Ovary (tissue), 9 donors: ENCODE data around the gene FAM117B. TPM values are rescaled to one million over a fixed set of nuclear protein-coding genes. Genes with fewer than 3 reads are reported as not detected.

Experiments used
- DNase-seq, 5 donors: peaks; one replicate each; pipeline ENCODE4 v3.0.0-alpha.2; 2019 to 2020
- H3K27ac ChIP-seq, 2 donors: fragments of 200-600 bp; one replicate each; pipeline versions ENCODE4 v1.5.1 to v1.8.0; 2019 to 2022
- H3K27me3 ChIP-seq: fragments of 200-600 bp; one replicate; pipeline ENCODE4 v1.8.0; 2022
- H3K36me3 ChIP-seq: fragments of 200-600 bp; sonication (generic); one replicate; pipeline ENCODE4 v1.5.1; 2019
- H3K4me1 ChIP-seq: one replicate; pipeline ENCODE4 v1.8.1; 2013; ENCODE audit warnings: mild to moderate bottlenecking, moderate library complexity; ENCODE audit not compliant: insufficient read depth
- H3K4me3 ChIP-seq: fragments of 200-600 bp; sonication (generic); one replicate; pipeline ENCODE4 v1.5.1; 2017
- H3K9me3 ChIP-seq, 2 donors: fragments of 200-600 bp in 1 of 2; sonication (generic) in 1 of 2; one replicate each; pipeline versions ENCODE4 v1.5.1 to v1.8.1; 2013 to 2019; ENCODE audit warnings: mild to moderate bottlenecking in 1 of 2, moderate library complexity in 1 of 2
- CTCF ChIP-seq, 3 donors: fragments of 450-650 bp in 2 of 3; fragments of 200-600 bp in 1 of 3; IDR thresholded peaks; one replicate each; pipeline versions ENCODE4 v1.5.1 to v1.8.0; 2016 to 2022; ENCODE audit warnings: antibody characterized with exemption in 3 of 3, mild to moderate bottlenecking in 1 of 3
- EP300 ChIP-seq: sonication (generic); formaldehyde crosslinking; IDR thresholded peaks from one replicate; pipeline ENCODE4 v1.6.1; 2017; ENCODE audit warnings: antibody characterized with exemption
- POLR2A ChIP-seq: fragments of 450-650 bp; IDR thresholded peaks from one replicate; pipeline ENCODE4 v1.6.1; 2017; ENCODE audit warnings: antibody characterized with exemption, mild to moderate bottlenecking, moderate library complexity
- WGBS, 3 donors: extraction: QIAGEN DNeasy Blood & Tissue Kit in 1 of 3; methylation state at CpG; one replicate each; pipeline versions ENCODE4 v1.1.5 to v1.1.7; 2013 to 2017; 5-methylcytosine and 5-hydroxymethylcytosine counted together
- intact Hi-C, 4 donors: fragments of 100-400 bp; cut with DNase I; formaldehyde crosslinking; loops; one replicate each; pipeline versions ENCODE4 v1.11.0 to v1.15.1; 2022 to 2023
- polyA plus RNA-seq, 2 donors: library from polyadenylated mRNA; stranded (reverse); fragments of 200-250 nt in 1 of 2; fragments of 350-450 nt in 1 of 2; fragmentation: Illumina TruSeq in 1 of 2; extraction: RNeasy Lipid Tissue Mini Kit (QIAGEN cat#74804) in 1 of 2; gene quantifications; one replicate each; pipeline ENCODE4 v1.2.3, GENCODE V29; 2013 to 2014
- total RNA-seq, 7 donors: library from RNA; depleted of rRNA in 2 of 7; stranded (reverse); fragments of >200 nt in 2 of 7; fragmentation: NEBNext Ultra II Directional in 3 of 7; extraction: Animal tissue kit (Norgen Biotek cat#: 25700) in 3 of 7; gene quantifications; one replicate each; pipeline versions ENCODE4 v1.1.0 to v1.2.4, GENCODE V29; 2016 to 2023
- donor health status: DM: no; HTN: no; CAD: no; lungs with moderate emphysema.
- donor health status: DM: no; HTN: no; CAD: no.
- donor health status: Bipolar disorder and iron deficiency.
- donor health status: DM: yes; HTN: yes; CAD: no.
- donor health status: DM: no; HTN: no; CAD: no.
- donor health status: DM: yes; HTN: yes; CAD: no.

Gene FAM117B
- total and polyA plus RNA-seq, 9 donors = 5.1 to 13.6 (median 9.8) TPM

GRCh38 chr2:202716114-202716718, 81.4 kb downstream of the FAM117B start:
- intact Hi-C loops = no loop called here
- TF ChIP-seq POLR2A (no peak), EP300 (no peak), CTCF (IDR thresholded peaks at IDR 0.05) (no peak)
- H3K27ac ChIP-seq = no peak overlapping the region
- no peaks in the 10 kb centered on the region for H3K27me3 ChIP-seq
- 95 to 97% (median 96%) methylated on average over 5 of the region's 5 CpGs for WGBS, 3 donors
- no peaks in the 10 kb centered on the region for H3K36me3 ChIP-seq
- no peaks in the 10 kb centered on the region for H3K9me3 ChIP-seq
- DNase-seq = no peak
- H3K4me1 ChIP-seq = no peaks in the 10 kb centered on the region
- H3K4me3 ChIP-seq = no peak overlapping the region

- H3K27me3 ChIP-seq = no peaks in the 10 kb centered on the region
- no peak overlapping the region for H3K27ac ChIP-seq
- no peaks in the 10 kb centered on the region for H3K9me3 ChIP-seq
- H3K36me3 ChIP-seq = no peaks in the 10 kb centered on the region
- TF ChIP-seq EP300 (no peak), CTCF (IDR thresholded peaks at IDR 0.05) (no peak), POLR2A (no peak)
- no peak overlapping the region for H3K4me3 ChIP-seq
- WGBS, 3 donors = 96 to 100% (median 97%) methylated on average over 2 of the region's 2 CpGs
- DNase-seq = no peak
- no peaks in the 10 kb centered on the region for H3K4me1 ChIP-seq
- intact Hi-C loops = no loop called here
Observed at GRCh38 chr2:202716953-202717597, 82.3 kb downstream of the FAM117B start.

- no peak for TF ChIP-seq POLR2A
- no peak for TF ChIP-seq CTCF (IDR thresholded peaks at IDR 0.05)
- no peak for TF ChIP-seq EP300
- no peaks in the 10 kb centered on the region for H3K27me3 ChIP-seq
- H3K27ac ChIP-seq = no peak overlapping the region
- no peaks in the 10 kb centered on the region for H3K9me3 ChIP-seq
- H3K36me3 ChIP-seq = no peaks in the 10 kb centered on the region
- intact Hi-C loops = no loop called here
- DNase-seq = no peak
- 93 to 100% (median 99%) methylated on average over 3 of the region's 3 CpGs for WGBS, 3 donors
- no peaks in the 10 kb centered on the region for H3K4me1 ChIP-seq
- H3K4me3 ChIP-seq = no peak overlapping the region
Observed at GRCh38 chr2:202717598-202718310, 83.0 kb downstream of the FAM117B start.

- no peak for TF ChIP-seq EP300
- TF ChIP-seq CTCF (IDR thresholded peaks at IDR 0.05) = no peak
- no peak for TF ChIP-seq POLR2A
- 43 to 52% (median 44%) methylated on average over 4 of the region's 4 CpGs for WGBS, 3 donors
- Histone ChIP-seq H3K27ac (no peak overlapping the region), H3K4me3 (no peak overlapping the region), H3K4me1 (no peaks in the 10 kb centered on the region), H3K9me3 (no peaks in the 10 kb centered on the region), H3K36me3 (no peaks in the 10 kb centered on the region), H3K27me3 (no peaks in the 10 kb centered on the region)
- DNase-seq = no peak
- intact Hi-C loops = no loop called here
Observed at GRCh38 chr2:202718614-202719013, 83.8 kb downstream of the FAM117B start.
